Measurements from ENCODE around the gene ACADVL. TPM values are rescaled to one million over a fixed set of nuclear protein-coding genes. Genes with fewer than 3 reads are reported as not detected.
"Not testable (repeated sequence)": the region's sequence is repeated elsewhere in the genome, so short reads cannot be mapped to it uniquely, and the experiment has no call there.

ACADVL gene
- polyA plus RNA-seq, 1 experiment, result 217 TPM

DNA sequence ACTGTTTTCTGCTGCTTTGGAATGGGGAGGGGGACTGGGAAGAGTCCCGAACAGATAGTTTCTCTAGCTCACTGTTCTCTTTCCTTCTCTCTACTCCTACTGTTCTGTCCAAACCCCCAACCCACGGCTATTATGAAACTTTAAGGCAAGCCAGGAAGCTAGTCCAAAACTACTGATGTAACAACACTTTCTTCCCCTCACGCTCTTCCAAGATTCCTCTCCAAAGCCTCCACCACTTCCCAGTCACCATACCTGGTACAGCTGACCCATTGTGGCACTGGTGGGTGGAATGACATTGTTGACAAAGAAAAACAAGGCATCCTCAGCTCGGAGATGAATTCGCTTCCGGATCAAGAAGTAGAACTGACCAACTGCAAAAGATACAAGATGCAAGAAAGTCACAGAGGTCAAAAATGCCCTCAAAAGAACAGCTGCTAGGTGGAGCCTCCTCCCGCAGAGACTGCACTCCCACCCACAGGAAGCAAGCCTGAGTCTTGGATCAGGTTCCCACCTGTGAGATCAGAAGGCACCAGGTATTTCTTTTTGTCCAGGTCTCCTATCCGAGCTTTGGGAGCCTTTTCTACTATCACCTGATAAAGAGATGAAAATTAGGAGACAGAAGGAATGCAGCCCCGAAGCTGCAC is 21.5 kb downstream of the ACADVL start:
- peaks cover 3% of the 10 kb centered on the region; the same call in 1 of the 2 replicates for H3K9me3 ChIP-seq (ENCODE audit: control insufficient read depth, insufficient read depth, low read length)
- H3K4me3 ChIP-seq (ENCODE audit: low read depth, low read length), result peak overlapping the region; percentile 97
- H3K27ac ChIP-seq (ENCODE audit: low read depth, low read length), result no peak overlapping the region
- CTCF ChIA-PET, result interaction anchor here (1.0 kb wide), 2 partner anchors 55 to 195 kb away, joined by 3 read pairs; no protein-coding TSS in a partner anchor
- TF ChIP-seq, protein P1, sequence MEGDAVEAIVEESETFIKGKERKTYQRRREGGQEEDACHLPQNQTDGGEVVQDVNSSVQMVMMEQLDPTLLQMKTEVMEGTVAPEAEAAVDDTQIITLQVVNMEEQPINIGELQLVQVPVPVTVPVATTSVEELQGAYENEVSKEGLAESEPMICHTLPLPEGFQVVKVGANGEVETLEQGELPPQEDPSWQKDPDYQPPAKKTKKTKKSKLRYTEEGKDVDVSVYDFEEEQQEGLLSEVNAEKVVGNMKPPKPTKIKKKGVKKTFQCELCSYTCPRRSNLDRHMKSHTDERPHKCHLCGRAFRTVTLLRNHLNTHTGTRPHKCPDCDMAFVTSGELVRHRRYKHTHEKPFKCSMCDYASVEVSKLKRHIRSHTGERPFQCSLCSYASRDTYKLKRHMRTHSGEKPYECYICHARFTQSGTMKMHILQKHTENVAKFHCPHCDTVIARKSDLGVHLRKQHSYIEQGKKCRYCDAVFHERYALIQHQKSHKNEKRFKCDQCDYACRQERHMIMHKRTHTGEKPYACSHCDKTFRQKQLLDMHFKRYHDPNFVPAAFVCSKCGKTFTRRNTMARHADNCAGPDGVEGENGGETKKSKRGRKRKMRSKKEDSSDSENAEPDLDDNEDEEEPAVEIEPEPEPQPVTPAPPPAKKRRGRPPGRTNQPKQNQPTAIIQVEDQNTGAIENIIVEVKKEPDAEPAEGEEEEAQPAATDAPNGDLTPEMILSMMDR (IDR thresholded peaks at IDR 0.05; ENCODE audit: low read depth, low read length), result no peak
- no peak for DNase-seq (ENCODE audit: low read depth, low spot score)
- H3K27me3 ChIP-seq (ENCODE audit: control insufficient read depth, insufficient read depth, low read length), result no peaks in the 10 kb centered on the region
- POLR2A ChIA-PET, result interaction anchor here (1.9 to 2.9 kb wide), 3 partner anchors 10 to 21 kb away, joined by 5 to 18 read pairs (median 12); partner anchors contain the start of genes ACADVL, CTDNEP1, DLG4 and ELP5

DNA sequence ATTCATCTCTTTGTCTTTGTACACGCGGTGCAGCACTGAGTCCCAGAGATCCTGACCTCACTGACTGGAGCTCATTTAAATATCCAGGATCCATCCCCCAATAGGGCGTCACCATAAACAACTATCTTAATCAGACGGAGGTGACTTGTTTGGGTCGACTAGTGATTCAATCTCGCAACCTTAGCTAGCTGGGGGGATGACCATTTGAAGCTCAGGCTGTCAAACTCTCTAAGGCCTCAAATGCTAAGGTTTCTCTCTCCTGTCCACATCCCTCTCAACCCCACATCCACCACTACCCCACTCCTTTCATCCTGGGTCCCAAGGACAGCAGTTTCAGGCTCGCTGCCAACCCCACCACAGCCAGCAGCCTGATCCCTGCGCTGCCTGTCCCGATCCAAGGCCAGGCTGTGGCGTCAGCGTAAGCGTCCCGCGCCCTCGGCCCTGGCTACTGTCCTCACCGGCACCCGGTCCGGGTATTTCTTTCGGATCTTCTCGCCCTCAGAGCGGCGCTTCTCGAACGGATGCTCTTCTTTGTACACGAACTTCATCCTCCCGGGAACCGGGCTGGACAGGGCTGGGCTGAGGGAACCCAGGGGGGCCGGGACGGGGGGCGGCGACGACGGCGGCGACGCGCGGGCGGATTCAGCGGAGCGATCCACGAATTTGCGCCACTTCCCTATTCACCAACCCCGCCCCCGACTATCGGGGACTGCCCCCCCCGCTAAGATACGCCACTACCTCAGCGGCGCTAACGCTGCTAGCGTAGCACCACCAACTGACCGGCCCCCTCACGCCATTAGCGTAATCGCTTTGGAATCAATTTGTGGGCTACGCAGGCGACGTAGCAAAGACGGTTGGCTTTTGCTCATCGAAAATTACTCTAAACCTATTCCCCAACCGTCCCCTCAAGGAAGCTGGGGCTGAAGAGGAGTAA is 22.3 kb downstream of the ACADVL start, which contains the start of gene GABARAP:
Gene GABARAP, minus strand, starts transcription at position 667 of the 934 bp plus-strand sequence. Its CDS starts 119 bp downstream, at position 548.
- peak; percentile 82 for DNase-seq (ENCODE audit: low read depth, low spot score)
- CTCF ChIA-PET, result interaction anchor here (0.6 to 1.4 kb wide), 10 partner anchors 9 to 284 kb away, joined by 3 to 21 read pairs (median 3); partner anchors contain the start of genes CTDNEP1 and TMEM256

DNA sequence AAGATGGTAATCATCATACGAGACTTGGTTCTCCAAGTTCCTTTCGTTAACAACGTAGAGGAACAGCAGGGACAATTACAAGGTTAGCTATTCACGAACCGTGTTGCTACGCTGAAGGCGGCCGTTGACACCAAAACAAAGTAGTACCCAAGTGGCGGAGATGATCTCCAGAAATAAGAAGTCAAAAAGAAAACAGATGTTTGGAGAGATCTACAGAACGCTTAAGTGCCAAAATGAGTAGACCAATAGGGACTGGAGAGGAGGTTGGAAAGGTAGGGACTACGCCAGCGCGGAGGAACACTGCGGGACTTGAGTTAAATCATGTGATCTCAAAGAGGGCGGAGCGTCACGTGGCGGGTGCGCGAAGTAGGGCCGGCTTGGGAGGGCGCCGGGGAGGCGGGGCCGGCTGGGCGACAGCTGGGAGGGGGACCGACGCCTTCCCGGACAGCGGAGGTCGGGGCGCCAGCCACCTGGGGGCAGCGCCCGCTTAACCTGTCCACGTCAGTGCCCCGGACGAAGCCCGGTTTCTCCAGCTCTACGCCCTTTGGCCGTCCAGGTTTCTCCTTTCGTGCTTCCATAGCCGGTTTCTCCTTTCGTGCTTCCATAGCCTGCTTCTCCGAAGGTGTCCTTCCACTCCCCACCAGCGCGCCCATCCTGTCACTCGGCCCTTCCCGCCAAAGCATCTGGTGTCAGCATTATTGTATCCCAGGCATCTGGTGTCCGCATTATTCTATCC is 23.1 kb downstream of the ACADVL start:
- POLR2A ChIA-PET, result interaction anchor here (0.7 to 2.9 kb wide), 8 partner anchors 9 to 87 kb away, joined by 3 to 18 read pairs (median 4); partner anchors contain the start of genes ACADVL, CTDNEP1, DLG4 and DVL2
- H3K4me3 ChIP-seq (ENCODE audit: low read depth, low read length), result peak overlapping the region; percentile 97
- CTCF ChIA-PET, result interaction anchor here (0.6 to 1.4 kb wide), 10 partner anchors 9 to 283 kb away, joined by 3 to 21 read pairs (median 4); partner anchors contain the start of genes CTDNEP1 and TMEM256
- peaks cover 3% of the 10 kb centered on the region; the same call in 1 of the 2 replicates for H3K9me3 ChIP-seq (ENCODE audit: control insufficient read depth, insufficient read depth, low read length)
- no peaks in the 10 kb centered on the region for H3K27me3 ChIP-seq (ENCODE audit: control insufficient read depth, insufficient read depth, low read length)
- peak overlapping the region; percentile 94 for H3K27ac ChIP-seq (ENCODE audit: low read depth, low read length)
- TF ChIP-seq, protein P1 (IDR thresholded peaks at IDR 0.05; ENCODE audit: low read depth, low read length), result no peak
- peak; percentile 91 for DNase-seq (ENCODE audit: low read depth, low spot score)

More for the DNA sequence above, 22.3 kb downstream of the ACADVL start, which contains the start of gene GABARAP:
- Histone ChIP-seq H3K9me3 (ENCODE audit: control insufficient read depth, insufficient read depth, low read length) (peaks cover 3% of the 10 kb centered on the region; the same call in 1 of the 2 replicates), H3K4me3 (ENCODE audit: low read depth, low read length) (peak within 1 kb of the TSS; percentile 97), H3K27ac (ENCODE audit: low read depth, low read length) (peak within 1 kb of the TSS; percentile 94), H3K27me3 (ENCODE audit: control insufficient read depth, insufficient read depth, low read length) (no peaks in the 10 kb centered on the region)
- TF ChIP-seq, protein P1 (IDR thresholded peaks at IDR 0.05; ENCODE audit: low read depth, low read length), result no peak
- POLR2A ChIA-PET, result interaction anchor here (0.7 to 2.9 kb wide), 7 partner anchors 8 to 88 kb away, joined by 3 to 18 read pairs (median 5); partner anchors contain the start of genes ACADVL, CTDNEP1, DLG4 and DVL2

DNA sequence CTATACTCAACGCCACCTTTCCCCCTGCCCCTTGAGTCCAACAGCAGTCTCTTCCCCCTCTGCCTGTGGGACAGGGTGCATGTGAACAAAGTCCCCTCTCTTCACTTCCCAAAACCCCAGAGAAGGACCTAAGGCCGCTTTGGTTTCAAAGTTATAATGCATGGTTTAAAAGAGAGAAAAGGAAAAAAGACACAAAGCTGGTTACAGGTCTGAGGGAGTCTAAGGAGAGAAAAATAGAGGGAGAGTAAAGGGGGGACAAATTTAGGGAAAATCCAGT is 23.7 kb downstream of the ACADVL start:
- H3K9me3 ChIP-seq (ENCODE audit: control insufficient read depth, insufficient read depth, low read length), result peaks cover 3% of the 10 kb centered on the region; the same call in 1 of the 2 replicates
- DNase-seq (ENCODE audit: low read depth, low spot score), result no peak
- TF ChIP-seq, protein P1 (IDR thresholded peaks at IDR 0.05; ENCODE audit: low read depth, low read length), result no peak
- ChIA-PET POLR2A (interaction anchor here (1.0 to 2.9 kb wide), 4 partner anchors 8 to 53 kb away, joined by 3 to 18 read pairs (median 8); partner anchors contain the start of genes ACADVL, CTDNEP1, DLG4 and ELP5), CTCF (interaction anchor here (1.4 kb wide), 1 partner anchor 62 kb away, joined by 3 read pairs; no protein-coding TSS in a partner anchor)
- no peaks in the 10 kb centered on the region for H3K27me3 ChIP-seq (ENCODE audit: control insufficient read depth, insufficient read depth, low read length)
- H3K27ac ChIP-seq (ENCODE audit: low read depth, low read length), result peak overlapping the region; percentile 94
- H3K4me3 ChIP-seq (ENCODE audit: low read depth, low read length), result peak overlapping the region; percentile 97

DNA sequence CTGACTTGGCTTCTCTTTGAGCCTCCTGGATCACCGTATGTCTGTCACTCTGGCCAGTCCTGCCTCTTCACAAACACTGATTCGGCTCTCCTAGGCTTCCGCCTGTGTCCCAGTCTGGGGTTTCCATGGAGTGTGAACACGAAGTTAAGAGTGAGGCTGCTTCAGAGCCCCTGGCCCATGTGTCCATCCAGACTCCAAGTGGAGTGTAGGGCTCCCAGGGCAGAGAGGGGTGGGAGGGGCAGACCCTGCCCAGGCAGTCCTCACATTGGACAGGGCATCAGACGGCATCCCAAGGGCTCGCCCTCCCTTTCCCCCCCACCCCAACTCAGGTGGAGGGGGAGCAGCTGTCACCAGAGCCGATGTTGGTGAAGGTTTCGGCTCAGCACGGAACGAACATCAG is 24.1 kb downstream of the ACADVL start:
- H3K27ac ChIP-seq (ENCODE audit: low read depth, low read length); DNase-seq (ENCODE audit: low read depth, low spot score); CTCF ChIA-PET; H3K9me3 ChIP-seq (ENCODE audit: control insufficient read depth, insufficient read depth, low read length); H3K27me3 ChIP-seq (ENCODE audit: control insufficient read depth, insufficient read depth, low read length); H3K4me3 ChIP-seq (ENCODE audit: low read depth, low read length): not testable (repeated sequence)
- POLR2A ChIA-PET, result interaction anchor here (1.0 to 2.9 kb wide), 2 partner anchors 23 to 52 kb away, joined by 3 to 12 read pairs; partner anchors contain the start of genes ACADVL and DLG4

Measured in AG04450 (cell line).